ENCODE data around the gene RNF31.

The RNF31 gene

DNA sequence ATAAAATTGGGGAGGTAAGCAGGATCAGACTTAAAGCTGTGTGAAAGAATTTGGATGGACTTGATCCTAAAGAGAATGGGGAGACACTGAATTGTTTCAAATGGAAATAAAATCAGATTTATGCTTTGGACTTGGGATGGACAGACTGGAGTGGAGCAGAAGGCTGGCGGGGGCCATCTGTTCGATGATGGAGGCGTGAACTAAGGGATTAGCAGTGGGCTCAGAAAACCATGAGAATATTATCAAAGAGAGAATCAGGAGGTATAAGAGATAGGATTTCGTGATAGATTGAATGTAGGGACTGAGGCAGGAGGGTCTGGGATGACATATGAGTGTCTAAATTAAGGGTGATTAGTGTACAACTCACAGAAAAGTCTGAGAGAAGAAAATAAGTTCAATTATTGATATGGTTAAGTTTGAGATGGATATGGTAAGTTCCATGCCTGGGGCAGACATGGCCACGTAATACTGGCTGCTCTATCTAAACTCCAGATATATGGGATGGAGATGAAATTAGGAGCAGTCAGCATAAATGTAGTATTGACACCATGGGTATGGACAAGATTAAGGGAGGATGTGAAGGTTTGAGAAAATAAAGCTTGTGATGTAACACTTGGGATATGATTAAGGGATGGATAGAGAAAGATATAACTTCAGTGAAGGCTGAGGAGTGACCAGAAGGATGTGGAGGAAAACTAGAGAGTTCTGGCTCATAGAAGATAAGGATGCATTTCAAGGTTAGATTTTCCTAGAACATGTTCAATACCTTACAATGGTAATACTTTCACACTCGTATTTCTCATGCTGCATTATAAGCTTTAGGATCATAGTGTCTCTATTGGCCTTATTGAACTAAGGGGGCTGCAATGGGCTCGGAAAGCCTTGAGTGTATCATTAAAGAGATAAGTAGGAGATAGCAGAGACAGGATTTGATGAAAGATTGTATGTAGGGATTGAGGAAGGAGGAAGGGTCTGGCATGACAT is 57.2 kb downstream of the RNF31 start:
- peak; percentile 77 for DNase-seq

DNA sequence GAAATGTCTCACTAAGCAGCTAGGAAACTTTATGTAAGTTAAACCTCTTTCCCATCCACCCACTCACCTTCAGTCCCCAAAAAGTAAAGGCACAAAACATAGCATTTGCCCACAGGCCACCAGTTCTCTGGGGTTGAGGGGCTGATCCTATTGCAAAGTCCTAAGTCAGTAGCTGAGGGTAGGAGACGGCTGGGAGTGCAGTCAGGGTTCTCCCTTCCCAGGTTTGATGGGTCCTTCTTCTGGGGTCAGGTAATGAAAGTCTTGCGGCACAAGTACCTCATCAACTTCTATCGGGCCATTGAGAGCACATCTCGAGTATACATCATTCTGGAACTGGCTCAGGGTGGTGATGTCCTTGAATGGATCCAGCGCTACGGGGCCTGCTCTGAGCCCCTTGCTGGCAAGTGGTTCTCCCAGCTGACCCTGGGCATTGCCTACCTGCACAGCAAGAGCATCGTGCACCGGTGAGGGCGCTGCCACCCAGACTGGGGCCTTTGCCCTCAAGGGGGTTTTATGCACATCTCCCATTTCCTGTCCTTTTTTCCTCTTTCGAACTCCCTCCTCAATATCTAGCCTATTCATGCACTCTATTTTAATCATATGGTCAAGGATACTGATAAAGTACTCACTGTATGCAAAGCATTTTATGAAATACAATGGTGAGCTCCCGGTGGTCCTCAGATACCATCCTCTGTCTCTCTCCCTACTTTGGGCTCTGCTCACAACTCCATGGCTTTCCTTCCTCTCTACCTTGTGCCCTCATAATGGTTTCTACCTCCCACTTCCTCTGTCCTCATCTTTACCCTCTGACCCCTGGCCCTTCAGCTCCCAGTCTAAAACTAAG is 59.2 kb downstream of the RNF31 start:
- DNase-seq, result no peak

DNA sequence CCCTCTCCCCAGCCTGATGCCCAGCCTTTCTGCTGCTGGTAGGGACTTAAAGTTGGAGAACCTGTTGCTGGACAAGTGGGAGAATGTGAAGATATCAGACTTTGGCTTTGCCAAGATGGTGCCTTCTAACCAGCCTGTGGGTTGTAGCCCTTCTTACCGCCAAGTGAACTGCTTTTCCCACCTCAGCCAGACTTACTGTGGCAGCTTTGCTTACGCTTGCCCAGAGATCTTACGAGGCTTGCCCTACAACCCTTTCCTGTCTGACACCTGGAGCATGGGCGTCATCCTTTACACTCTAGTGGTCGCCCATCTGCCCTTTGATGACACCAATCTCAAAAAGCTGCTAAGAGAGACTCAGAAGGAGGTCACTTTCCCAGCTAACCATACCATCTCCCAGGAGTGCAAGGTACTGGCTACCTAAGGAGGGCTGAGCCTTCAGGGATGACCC is 59.8 kb downstream of the RNF31 start:
- no peak for DNase-seq

DNA sequence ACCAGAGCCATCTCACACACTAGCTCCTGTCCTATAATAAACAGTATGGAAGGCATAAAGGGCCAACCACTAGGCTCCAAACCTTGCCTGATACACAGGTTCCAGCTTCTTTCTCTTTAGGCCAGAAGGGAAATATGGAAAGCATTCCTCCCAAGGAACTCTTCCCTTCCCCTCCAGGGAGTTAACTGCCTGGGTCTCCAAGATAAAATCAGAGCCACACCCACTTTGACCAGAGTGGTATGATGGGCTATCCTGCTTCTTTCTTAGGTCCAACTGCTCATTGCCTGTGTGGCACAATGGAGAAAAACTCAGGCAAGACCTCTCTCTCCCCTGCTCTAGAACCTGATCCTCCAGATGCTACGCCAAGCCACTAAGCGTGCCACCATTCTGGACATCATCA is 60.3 kb downstream of the RNF31 start:
- no peak for DNase-seq

Data from NCI-H82 (cell line).